ENCODE results near the gene TFAP2A. TPM values are rescaled to one million over a fixed set of nuclear protein-coding genes. Genes with fewer than 3 reads are reported as not detected.

The TFAP2A gene
- total RNA-seq, 1 experiment from 2014 or later = not detected

DNA sequence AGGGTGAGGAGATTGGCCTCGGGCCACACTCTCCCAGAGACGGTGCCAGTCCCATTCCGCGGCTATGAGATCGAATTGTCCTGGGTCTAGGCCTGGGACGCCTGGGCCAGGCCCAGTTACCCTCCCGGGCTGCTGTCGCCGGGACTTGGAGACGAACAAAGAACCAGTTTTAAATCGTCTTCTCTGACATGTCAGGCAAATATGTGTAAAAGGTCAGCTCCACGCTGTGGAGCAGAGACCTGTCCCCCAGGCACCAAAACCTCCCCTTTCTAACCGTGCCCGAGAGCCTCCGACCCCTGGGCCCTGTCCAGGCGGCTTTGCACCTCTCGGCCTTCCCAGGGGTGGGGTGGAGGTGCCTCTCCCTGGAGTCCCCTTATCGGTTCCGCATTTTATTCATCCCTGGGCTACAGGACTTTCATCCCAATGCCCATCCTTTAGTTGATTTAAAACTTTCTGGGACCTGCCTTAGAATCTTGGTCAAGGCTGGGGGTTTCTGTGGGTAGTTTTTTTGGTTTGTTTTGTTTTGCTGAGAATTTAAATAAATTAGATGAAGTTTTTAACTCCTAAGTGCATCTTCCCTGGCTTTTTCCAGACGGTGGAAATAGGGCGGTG lies 5.8 kb upstream of the TFAP2A start:
- H3K36me3 ChIP-seq (replicated peaks; ENCODE audit: control insufficient read depth, insufficient read depth, low read length) = no peaks in the 10 kb centered on the region
- H3K27me3 ChIP-seq (ENCODE audit: control insufficient read depth, insufficient read depth, low read length) = peaks cover 100% of the 10 kb centered on the region
- no peak overlapping the region for H3K4me3 ChIP-seq (ENCODE audit: insufficient read depth, low read depth, low read length)
- DNase-seq = no peak

DNA sequence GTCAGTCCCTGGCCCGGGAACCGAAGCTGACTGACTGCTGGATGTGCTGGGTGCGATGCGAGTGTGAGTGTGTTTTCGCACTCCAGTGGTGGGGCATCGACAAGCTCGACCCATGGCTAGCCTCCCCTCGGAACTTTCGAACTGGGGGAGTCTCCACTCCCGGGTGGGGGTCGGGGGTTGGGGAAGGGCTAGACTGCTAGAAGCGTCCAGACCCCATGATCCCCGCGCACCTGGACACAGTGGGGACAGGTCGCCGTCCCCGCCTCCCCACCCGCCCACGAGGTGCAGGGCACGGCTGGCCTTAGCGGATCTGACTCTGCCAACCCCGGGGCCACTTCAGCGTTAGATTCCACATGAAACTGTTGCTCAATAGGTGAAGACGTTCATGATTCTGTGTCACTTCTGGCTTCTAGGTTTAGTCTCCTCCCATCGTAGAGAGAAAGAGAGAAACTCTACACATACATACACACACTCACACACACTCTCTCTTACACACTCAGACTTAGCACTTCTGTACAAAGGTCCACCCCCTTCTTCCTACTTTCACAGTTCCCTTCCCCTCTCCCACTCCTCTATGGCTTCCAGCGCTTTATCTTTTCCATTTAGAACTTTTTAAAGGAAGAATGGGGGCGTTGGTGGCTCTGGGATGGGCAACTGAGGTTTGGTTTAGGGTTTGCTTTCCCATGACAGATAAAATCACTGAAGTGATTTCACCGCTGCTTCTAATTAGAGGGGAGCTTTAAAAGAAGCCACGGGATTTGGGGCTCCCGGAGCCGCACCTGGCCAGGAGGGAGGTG lies 5.1 kb upstream of the TFAP2A start:
- Histone ChIP-seq H3K4me3 (ENCODE audit: insufficient read depth, low read depth, low read length) (peak overlapping the region; percentile 1; the same call in 1 of the 2 replicates), H3K36me3 (replicated peaks; ENCODE audit: control insufficient read depth, insufficient read depth, low read length) (no peaks in the 10 kb centered on the region), H3K27me3 (ENCODE audit: control insufficient read depth, insufficient read depth, low read length) (peaks cover 100% of the 10 kb centered on the region)
- no peak for DNase-seq

DNA sequence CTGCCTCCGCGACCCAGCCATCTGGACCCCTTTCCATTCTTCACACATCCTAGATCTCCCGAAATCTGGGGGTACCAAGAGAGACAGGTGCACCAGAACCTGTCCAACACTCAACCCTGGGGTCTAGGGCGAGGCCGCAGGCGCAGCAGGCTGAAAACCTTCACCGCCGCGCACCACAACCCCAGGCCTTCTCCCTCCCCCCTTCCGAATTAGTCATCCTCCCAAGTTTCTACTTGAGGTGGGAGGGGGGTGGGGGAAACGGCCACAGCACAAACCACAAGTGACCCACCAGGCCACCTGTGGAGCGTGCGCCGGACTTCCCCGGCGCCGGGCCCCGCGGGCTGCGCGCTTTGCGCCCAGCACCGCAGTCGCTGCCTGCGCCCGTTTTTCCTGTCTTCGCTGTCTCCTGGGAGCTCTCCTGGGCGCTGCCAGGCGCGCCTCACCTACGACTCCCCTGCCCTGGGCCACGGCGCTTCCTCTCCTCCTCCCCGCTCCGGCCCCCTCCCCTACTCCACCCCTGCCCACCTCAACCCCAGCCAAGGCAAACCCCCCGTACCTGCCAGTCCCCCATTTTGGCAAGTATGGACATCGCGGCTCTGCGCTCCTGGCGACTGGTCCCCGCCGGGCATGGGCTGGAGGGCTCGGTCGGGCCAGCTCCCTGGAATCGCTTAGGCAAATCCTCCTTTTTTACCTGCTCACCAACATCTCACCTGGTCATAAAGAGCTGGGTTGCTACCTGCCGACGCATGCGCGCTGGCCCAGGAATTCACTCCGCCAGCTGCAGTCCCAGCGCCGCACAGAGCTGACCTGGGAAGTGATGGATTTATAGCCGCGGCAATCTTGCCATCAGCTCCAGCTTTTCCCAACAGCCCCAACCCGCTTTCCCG lies 4.2 kb upstream of the TFAP2A start:
- DNase-seq = peak; percentile 92
- Histone ChIP-seq H3K36me3 (replicated peaks; ENCODE audit: control insufficient read depth, insufficient read depth, low read length) (no peaks in the 10 kb centered on the region), H3K27me3 (ENCODE audit: control insufficient read depth, insufficient read depth, low read length) (peaks cover 100% of the 10 kb centered on the region), H3K4me3 (ENCODE audit: insufficient read depth, low read depth, low read length) (peak overlapping the region; percentile 33; the same call in 1 of the 2 replicates)

DNA sequence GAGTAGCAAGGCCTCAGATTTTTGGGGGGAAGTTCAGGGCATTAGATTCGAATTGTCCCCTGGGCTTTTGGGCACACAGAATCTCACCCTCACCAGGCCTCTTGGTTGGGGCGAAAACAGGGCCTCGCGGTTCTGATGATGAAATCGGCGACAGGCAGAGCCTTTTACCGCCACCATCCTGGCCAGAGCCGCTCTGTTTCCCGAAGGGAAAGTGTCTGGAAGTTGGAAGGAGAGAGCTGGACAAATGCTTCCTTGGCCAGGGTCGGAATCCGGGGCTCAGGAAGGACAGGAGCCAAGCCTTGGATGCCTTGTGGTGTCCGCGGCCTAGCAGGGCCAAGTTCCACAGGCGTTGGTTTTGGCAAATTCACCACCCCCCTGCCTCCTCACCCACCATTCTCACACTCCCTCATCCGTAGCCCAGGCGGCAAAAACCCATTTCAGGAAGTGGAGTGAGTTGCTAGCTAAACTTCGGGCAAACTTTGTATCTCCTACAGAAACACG lies 3.5 kb upstream of the TFAP2A start:
- no peaks in the 10 kb centered on the region for H3K36me3 ChIP-seq (replicated peaks; ENCODE audit: control insufficient read depth, insufficient read depth, low read length)
- no peak for DNase-seq
- peaks cover 100% of the 10 kb centered on the region for H3K27me3 ChIP-seq (ENCODE audit: control insufficient read depth, insufficient read depth, low read length)
- H3K4me3 ChIP-seq (ENCODE audit: insufficient read depth, low read depth, low read length) = peak overlapping the region; percentile 33; the same call in 1 of the 2 replicates

DNA sequence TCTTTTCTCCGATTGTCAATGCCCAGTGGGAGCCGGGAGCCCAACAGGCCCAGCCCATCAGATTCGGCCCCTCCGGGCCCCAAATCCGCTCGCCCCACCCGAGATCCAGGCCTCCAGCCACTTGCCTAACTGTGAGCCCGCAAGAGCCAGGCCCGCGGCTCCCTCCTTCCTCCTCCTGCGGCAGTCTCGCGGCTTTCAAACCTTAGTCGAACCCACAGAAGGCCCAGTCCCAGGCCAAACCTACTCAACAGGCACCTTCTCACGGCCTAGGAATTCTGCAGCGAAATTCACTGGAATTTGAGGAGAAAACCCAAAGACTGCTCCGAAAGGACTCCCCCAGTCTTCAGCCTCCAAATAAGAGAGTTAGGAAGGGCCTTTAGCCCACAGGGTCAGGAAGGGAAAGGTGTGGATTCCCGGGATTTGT lies 2.8 kb upstream of the TFAP2A start:
- H3K4me3 ChIP-seq (ENCODE audit: insufficient read depth, low read depth, low read length) = peak overlapping the region; percentile 6; the same call in 1 of the 2 replicates
- H3K36me3 ChIP-seq (replicated peaks; ENCODE audit: control insufficient read depth, insufficient read depth, low read length) = no peaks in the 10 kb centered on the region
- DNase-seq = peak; percentile 82
- H3K27me3 ChIP-seq (ENCODE audit: control insufficient read depth, insufficient read depth, low read length) = peaks cover 100% of the 10 kb centered on the region

DNA sequence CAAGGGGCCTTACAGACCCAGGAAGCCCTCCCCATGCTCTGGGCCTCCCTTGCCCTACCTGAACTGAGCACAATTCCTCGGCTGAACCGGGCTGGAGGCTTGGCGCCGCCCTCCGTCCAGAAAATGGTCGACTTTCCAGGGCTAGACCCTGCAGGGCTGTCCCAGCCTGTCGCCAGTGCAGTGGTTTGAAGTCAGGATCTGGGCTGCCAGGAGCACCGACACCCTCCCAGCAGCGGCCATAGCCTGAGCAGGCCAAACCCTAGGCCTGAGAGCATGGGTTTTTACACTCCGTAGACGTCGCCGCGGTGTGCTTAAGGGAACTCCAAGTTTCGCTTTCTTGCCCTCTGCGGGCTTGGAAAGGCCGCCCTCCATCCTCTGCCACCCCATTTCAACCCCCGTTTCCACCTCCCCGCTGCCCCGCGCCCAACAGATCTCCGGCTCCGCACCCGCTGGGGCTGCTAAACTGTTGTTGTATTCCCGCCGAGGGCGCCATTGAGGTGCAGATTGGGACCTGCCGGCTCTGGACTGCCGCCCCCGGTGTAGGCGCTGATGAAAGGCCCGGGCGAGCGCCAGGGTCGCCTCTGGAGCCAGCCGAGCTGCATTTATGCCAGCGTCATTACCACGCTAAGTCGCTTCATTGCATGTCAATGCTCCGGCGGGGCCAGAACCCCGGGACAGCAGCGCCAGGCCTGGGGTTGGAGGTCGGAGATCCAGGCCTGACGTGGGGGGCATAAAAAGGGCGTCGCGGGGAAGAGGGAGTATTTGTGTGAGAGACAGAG lies 2.2 kb upstream of the TFAP2A start:
- DNase-seq = peak; percentile 93
- Histone ChIP-seq H3K36me3 (replicated peaks; ENCODE audit: control insufficient read depth, insufficient read depth, low read length) (no peaks in the 10 kb centered on the region), H3K4me3 (ENCODE audit: insufficient read depth, low read depth, low read length) (peak overlapping the region; percentile 15; the same call in 1 of the 2 replicates), H3K27me3 (ENCODE audit: control insufficient read depth, insufficient read depth, low read length) (peaks cover 98% of the 10 kb centered on the region)

DNA sequence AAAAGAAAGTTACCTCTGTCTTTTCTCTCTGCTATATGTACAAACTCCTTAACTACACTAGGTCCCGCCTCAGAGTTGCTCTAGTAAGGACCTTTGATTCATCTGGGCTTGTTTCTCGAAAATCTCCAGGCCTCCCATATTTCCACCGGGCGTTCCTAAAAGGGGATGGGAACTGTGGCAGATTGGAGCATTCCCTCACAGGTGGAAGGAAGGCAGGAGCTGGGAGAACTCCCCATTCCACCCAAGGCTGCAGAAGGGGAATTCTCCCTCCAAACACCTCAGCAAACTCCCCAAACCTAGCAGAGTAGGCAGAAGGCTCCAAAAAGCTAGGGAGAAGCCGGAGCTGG lies 1.6 kb upstream of the TFAP2A start:
- Histone ChIP-seq H3K27me3 (ENCODE audit: control insufficient read depth, insufficient read depth, low read length) (peaks cover 98% of the 10 kb centered on the region), H3K36me3 (replicated peaks; ENCODE audit: control insufficient read depth, insufficient read depth, low read length) (no peaks in the 10 kb centered on the region), H3K4me3 (ENCODE audit: insufficient read depth, low read depth, low read length) (peak overlapping the region; percentile 15; the same call in 1 of the 2 replicates)
- no peak for DNase-seq

DNA sequence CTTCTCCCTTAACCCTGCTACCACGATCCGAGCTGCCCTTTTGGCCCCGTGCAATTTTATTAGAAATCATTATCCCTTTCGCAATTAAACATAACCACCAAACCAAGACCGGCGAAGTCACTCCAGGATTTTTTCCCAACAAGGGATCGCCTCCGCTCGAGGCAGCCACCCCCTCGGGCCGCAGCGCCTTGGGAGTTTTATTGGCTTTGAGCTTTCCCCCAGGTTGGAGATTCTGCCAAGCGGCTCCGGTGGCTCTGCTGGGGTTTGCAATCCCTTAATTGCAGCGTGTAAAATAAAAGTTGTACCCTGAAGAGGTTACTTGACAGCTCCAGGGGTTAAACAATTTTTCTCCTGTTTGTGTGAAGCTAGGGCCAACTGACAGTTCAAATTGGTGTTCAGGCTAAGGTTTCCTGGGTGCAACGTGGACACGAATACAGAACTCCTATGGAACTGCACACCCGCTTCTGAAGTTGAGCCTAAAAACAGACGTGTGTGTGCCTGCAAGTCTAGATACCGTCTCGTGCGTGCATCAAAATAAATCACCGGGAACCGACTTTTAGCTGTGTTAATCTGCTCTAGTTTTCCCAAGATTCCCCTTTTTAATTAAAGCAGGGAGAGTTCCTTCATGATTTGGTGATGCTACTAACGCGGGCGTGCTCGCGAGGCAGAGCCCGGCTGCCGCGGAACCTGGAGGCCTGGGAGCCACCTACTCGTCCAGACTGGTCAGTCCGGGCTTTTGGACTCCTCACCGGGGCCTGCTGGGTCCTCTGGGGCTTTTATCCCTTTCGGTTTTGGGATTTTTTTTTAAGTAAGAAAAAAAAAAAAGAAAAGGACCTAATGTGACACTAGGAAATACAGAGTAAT lies 975 bp upstream of the TFAP2A start:
- Histone ChIP-seq H3K27me3 (ENCODE audit: control insufficient read depth, insufficient read depth, low read length) (peaks cover 98% of the 10 kb centered on the region), H3K4me3 (ENCODE audit: insufficient read depth, low read depth, low read length) (peak overlapping the region; percentile 10; the same call in 1 of the 2 replicates), H3K36me3 (replicated peaks; ENCODE audit: control insufficient read depth, insufficient read depth, low read length) (no peaks in the 10 kb centered on the region)
- DNase-seq = peak; percentile 52

DNA sequence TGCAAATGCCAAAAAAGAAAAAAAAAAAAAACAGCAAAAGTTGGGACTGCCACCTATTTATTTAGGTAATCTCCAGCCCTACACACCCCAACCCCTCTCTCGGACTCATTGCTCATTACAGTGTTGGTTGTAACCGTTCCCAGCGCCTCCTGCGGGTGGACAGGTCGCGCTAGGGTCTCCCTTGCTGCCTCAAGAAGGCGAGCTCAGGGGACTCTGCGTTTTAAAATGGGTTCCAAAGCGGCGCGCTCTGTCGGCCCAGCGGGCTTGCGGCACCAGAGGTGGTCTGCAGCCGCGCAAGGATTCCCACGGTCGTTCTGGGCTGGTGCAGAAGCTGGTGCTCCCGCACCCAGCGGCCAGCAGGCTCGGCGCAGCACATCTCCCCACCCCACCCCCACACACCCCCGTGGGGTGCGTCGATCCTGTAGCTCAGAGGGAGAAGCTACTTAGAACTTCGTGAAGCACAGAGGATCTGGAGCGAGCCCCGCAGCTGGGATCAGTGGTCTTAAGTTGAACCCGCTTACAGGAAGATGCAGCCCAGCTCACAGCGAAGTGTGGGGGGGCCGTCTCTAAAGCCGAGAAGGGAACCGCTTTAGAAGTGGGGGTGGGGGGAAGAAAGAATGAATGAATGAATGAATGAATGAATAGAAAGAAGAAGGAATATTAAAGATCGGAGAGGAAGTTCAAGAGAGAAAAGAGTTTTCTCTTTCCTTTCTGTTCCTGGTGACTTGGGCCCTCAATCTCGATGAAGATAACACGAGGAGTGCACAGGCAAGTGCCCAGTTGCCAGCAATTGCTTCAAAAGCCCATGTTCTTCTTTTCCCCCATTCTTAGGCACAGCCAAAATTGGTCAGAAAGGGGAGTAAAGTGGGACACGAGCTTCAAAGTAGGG lies 780 bp downstream of the TFAP2A start:
- H3K4me3 ChIP-seq (ENCODE audit: insufficient read depth, low read depth, low read length) = peak overlapping the region; percentile 6; the same call in 1 of the 2 replicates
- no peaks in the 10 kb centered on the region for H3K36me3 ChIP-seq (replicated peaks; ENCODE audit: control insufficient read depth, insufficient read depth, low read length)
- DNase-seq = peak; percentile 72
- peaks cover 98% of the 10 kb centered on the region for H3K27me3 ChIP-seq (ENCODE audit: control insufficient read depth, insufficient read depth, low read length)

DNA sequence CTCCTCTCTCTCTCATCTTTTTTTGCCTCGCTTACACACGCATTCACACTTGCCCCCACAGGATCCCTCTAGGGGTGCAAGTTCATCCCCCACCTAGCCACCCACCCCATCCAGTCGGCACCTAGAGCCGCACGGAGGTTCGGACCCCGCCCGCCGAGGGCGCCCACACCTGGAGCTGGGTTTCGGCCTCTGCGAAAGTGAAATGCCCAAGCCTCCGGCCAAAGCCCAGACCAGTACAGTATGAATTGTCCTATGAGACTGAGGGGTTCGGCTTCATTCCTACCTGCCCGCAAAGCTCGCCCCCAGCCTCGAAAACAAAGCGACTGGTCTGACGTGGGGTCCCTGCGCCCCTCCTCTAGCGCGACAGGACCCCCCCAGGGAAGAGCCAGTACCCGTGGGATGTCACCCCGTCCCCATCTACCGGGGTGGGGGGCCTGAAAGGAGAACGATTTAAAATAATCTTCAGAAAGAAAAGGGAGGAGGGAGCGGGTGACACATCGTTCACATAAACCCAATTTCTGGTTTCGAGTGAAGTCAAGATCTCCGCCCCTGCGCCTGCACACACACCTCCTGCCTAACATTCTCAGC lies 1.5 kb downstream of the TFAP2A start:
- Histone ChIP-seq H3K4me3 (ENCODE audit: insufficient read depth, low read depth, low read length) (peak overlapping the region; percentile 37; the same call in 1 of the 2 replicates), H3K27me3 (ENCODE audit: control insufficient read depth, insufficient read depth, low read length) (peaks cover 98% of the 10 kb centered on the region), H3K36me3 (replicated peaks; ENCODE audit: control insufficient read depth, insufficient read depth, low read length) (no peaks in the 10 kb centered on the region)
- peak; percentile 59 for DNase-seq

DNA sequence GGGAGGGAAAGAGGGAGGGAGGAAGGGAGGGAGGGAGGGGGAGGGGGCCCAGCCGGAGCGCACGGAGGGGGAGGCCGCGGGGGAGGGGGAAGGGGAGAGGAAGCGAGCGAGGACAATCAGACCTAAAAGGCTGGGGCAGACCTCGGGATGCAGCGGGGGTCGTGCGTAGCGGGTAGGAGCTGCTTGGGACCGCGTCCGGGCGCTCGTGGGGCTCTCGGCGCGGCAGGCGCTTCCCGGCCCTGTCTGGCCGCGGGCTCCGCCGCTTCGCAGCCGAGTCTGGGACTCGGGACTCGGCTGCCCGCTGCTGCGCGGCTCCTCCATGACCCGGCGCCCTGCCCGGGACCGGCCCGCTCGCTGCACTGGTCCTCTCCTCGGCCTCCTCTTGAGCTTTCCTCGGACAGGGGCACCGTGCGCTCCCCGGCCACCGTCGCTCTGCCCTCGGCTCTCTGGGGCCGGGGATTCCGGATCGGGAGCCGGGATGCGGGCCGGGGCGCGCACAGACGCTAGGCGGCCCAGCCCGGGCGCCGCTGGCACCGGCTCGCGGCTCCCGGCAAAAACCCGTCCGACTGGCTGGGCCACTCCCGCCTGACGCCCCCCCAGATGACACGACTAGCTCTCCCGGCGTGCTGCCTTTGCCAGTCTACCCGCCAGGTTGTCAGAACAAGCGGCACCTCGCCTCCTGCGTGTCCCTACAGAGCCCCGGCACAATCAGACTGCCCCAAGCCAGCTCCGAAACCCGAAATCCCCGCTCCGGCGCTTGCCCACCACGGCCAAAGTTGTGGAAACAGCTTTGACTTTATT lies 2.2 kb downstream of the TFAP2A start:
- DNase-seq = peak; percentile 94
- Histone ChIP-seq H3K36me3 (replicated peaks; ENCODE audit: control insufficient read depth, insufficient read depth, low read length) (no peaks in the 10 kb centered on the region), H3K27me3 (ENCODE audit: control insufficient read depth, insufficient read depth, low read length) (peaks cover 98% of the 10 kb centered on the region), H3K4me3 (ENCODE audit: insufficient read depth, low read depth, low read length) (peak overlapping the region; percentile 37)

Data from H7 (cell line).